Measurements from ENCODE around the gene RYR1. TPM values are rescaled to one million over a fixed set of nuclear protein-coding genes. Genes with fewer than 3 reads are reported as not detected.

The RYR1 gene
- total RNA-seq, 1 donor from 2014 or later = 8.7 TPM

GRCh38 chr19:38523319-38523718 is 89.8 kb downstream of the RYR1 start:
- Mint-ChIP-seq H3K27ac (no peak overlapping the region), H3K36me3 (ENCODE audit: low read depth) (no peaks in the 10 kb centered on the region), H3K4me1 (ENCODE audit: low read depth) (peaks cover 6% of the 10 kb centered on the region), H3K9me3 (no peaks in the 10 kb centered on the region), H3K4me3 (ENCODE audit: low read depth) (no peak overlapping the region), H3K27me3 (ENCODE audit: low read depth) (no peaks in the 10 kb centered on the region)
- no peak for DNase-seq (ENCODE audit: low spot score)
- intact Hi-C loops (cut with micrococcal nuclease) = no loop called here

GRCh38 chr19:38524369-38524768 is 90.9 kb downstream of the RYR1 start:
- no peaks in the 10 kb centered on the region for H3K9me3 Mint-ChIP-seq

DNA sequence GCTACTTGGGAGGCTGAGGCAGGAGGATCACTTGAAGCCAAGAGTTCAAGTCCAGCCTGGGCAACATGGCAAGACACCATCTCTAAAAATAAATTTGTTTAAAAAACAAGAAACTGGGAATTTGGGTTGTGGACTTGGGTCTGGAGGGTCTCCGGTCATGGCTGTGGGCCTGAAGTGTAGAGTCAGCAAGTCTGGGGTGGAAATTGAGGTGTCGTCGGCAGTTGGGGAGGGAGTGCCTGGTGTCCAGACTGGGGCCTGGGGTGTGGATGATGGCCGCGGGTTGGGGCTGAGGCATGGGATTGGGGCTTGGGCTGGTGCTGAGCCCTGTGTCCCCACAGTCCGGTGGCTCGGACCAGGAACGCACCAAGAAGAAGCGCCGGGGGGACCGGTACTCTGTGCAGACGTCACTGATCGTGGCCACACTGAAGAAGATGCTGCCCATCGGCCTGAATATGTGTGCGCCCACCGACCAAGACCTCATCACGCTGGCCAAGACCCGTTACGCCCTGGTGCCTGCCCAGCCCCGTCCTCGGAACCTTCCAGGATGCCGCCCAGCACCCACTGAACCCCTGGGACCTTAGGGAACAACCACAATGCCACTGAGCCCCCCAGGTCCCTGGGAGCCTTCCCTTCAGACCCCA is 91.6 kb downstream of the RYR1 start:
- Mint-ChIP-seq H3K4me1 (ENCODE audit: low read depth) (peaks cover 6% of the 10 kb centered on the region), H3K9me3 (no peaks in the 10 kb centered on the region), H3K4me3 (ENCODE audit: low read depth) (no peak overlapping the region), H3K27me3 (ENCODE audit: low read depth) (no peaks in the 10 kb centered on the region), H3K27ac (no peak overlapping the region), H3K36me3 (ENCODE audit: low read depth) (no peaks in the 10 kb centered on the region)
- DNase-seq (ENCODE audit: low spot score) = no peak
- intact Hi-C loops (cut with micrococcal nuclease) = no loop called here

More at GRCh38 chr19:38524369-38524768, 90.9 kb downstream of the RYR1 start:
- intact Hi-C loops (cut with micrococcal nuclease) = no loop called here
- H3K4me1 Mint-ChIP-seq (ENCODE audit: low read depth) = peaks cover 6% of the 10 kb centered on the region
- no peaks in the 10 kb centered on the region for H3K27me3 Mint-ChIP-seq (ENCODE audit: low read depth)
- no peak for DNase-seq (ENCODE audit: low spot score)
- H3K27ac Mint-ChIP-seq = no peak overlapping the region
- H3K4me3 Mint-ChIP-seq (ENCODE audit: low read depth) = no peak overlapping the region
- H3K36me3 Mint-ChIP-seq (ENCODE audit: low read depth) = no peaks in the 10 kb centered on the region

DNA sequence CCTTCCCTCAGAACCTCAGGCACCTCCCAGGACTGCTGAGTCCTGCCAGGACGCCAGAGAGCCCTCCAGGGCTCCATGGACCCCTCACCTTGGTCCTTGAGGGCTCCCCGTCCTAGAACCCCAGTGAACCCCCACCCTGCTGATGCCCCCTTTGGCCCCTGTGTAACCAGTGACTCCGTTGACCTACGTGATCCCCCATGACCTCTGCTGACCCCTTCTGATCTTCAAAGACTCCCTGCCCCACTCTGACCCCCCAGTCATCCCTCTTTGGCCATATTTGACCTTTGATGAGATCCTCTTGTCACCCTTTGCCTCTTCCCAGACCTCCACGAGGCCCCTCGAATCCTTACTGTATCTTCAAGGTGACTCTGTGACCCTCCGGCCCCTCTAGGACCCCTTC is 92.9 kb downstream of the RYR1 start:
- Mint-ChIP-seq H3K9me3 (no peaks in the 10 kb centered on the region), H3K36me3 (ENCODE audit: low read depth) (no peaks in the 10 kb centered on the region), H3K27me3 (ENCODE audit: low read depth) (no peaks in the 10 kb centered on the region), H3K27ac (no peak overlapping the region), H3K4me3 (ENCODE audit: low read depth) (no peak overlapping the region), H3K4me1 (ENCODE audit: low read depth) (peaks cover 6% of the 10 kb centered on the region)
- intact Hi-C loops (cut with micrococcal nuclease) = no loop called here
- DNase-seq (ENCODE audit: low spot score) = no peak

- Mint-ChIP-seq H3K36me3 (ENCODE audit: low read depth) (no peaks in the 10 kb centered on the region), H3K9me3 (no peaks in the 10 kb centered on the region), H3K4me1 (ENCODE audit: low read depth) (peaks cover 6% of the 10 kb centered on the region), H3K27ac (peak overlapping the region; percentile 9), H3K4me3 (ENCODE audit: low read depth) (peak overlapping the region; percentile 44), H3K27me3 (ENCODE audit: low read depth) (no peaks in the 10 kb centered on the region)
- intact Hi-C loops (cut with micrococcal nuclease) = no loop called here
- no peak for DNase-seq (ENCODE audit: low spot score)
Measured at GRCh38 chr19:38527466-38528136, 94.1 kb downstream of the RYR1 start.

- no peak for DNase-seq (ENCODE audit: low spot score)
- intact Hi-C loops (cut with micrococcal nuclease) = no loop called here
- Mint-ChIP-seq H3K36me3 (ENCODE audit: low read depth) (no peaks in the 10 kb centered on the region), H3K27ac (peak overlapping the region; percentile 9), H3K4me3 (ENCODE audit: low read depth) (peak overlapping the region; percentile 44), H3K4me1 (ENCODE audit: low read depth) (peaks cover 6% of the 10 kb centered on the region), H3K9me3 (no peaks in the 10 kb centered on the region), H3K27me3 (ENCODE audit: low read depth) (no peaks in the 10 kb centered on the region)
Measured at GRCh38 chr19:38528213-38528755, 94.8 kb downstream of the RYR1 start.

- peaks cover 6% of the 10 kb centered on the region for H3K4me1 Mint-ChIP-seq (ENCODE audit: low read depth)
- intact Hi-C loops (cut with micrococcal nuclease) = no loop called here
- no peak overlapping the region for H3K4me3 Mint-ChIP-seq (ENCODE audit: low read depth)
- peaks cover 3% of the 10 kb centered on the region for H3K36me3 Mint-ChIP-seq (ENCODE audit: low read depth)
- no peak overlapping the region for H3K27ac Mint-ChIP-seq
- H3K9me3 Mint-ChIP-seq = no peaks in the 10 kb centered on the region
- DNase-seq (ENCODE audit: low spot score) = no peak
- H3K27me3 Mint-ChIP-seq (ENCODE audit: low read depth) = no peaks in the 10 kb centered on the region
Measured at GRCh38 chr19:38528931-38529330, 95.4 kb downstream of the RYR1 start.

- Mint-ChIP-seq H3K27me3 (ENCODE audit: low read depth) (no peaks in the 10 kb centered on the region), H3K27ac (no peak overlapping the region)
- intact Hi-C loops (cut with micrococcal nuclease) = no loop called here
Measured at GRCh38 chr19:38531515-38531914, 98.0 kb downstream of the RYR1 start.

GRCh38 chr19:38532939-38533338 is 99.4 kb downstream of the RYR1 start:
- peaks cover 37% of the 10 kb centered on the region for H3K36me3 Mint-ChIP-seq (ENCODE audit: low read depth)
- no peak overlapping the region for H3K27ac Mint-ChIP-seq
- no peaks in the 10 kb centered on the region for H3K27me3 Mint-ChIP-seq (ENCODE audit: low read depth)

More at GRCh38 chr19:38531515-38531914, 98.0 kb downstream of the RYR1 start:
- Mint-ChIP-seq H3K36me3 (ENCODE audit: low read depth) (peaks cover 26% of the 10 kb centered on the region), H3K9me3 (peaks cover 15% of the 10 kb centered on the region), H3K4me3 (ENCODE audit: low read depth) (no peak overlapping the region), H3K4me1 (ENCODE audit: low read depth) (peaks cover 8% of the 10 kb centered on the region)
- DNase-seq (ENCODE audit: low spot score) = no peak

DNA sequence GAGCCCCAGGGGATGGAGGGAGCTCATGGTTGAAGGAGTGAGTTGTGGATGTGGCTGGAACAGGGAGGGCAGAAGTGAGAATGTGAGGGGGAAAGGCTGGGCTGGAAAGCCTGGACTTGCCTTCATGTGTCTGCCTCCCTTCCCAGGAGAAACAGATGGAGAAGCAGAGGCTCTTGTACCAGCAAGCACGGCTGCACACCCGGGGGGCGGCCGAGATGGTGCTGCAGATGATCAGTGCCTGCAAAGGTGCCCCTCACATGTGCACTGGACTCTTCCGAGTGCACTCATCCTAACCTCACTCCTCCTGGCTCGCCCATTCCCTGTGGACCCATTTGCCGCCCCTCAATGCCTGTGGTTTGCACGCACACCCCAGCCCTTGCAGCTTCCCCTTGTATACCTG is 101.1 kb downstream of the RYR1 start:
- peaks cover 23% of the 10 kb centered on the region for H3K9me3 Mint-ChIP-seq
- no peak for DNase-seq (ENCODE audit: low spot score)
- intact Hi-C loops (cut with micrococcal nuclease) = no loop called here
- no peaks in the 10 kb centered on the region for H3K27me3 Mint-ChIP-seq (ENCODE audit: low read depth)
- peaks cover 49% of the 10 kb centered on the region for H3K36me3 Mint-ChIP-seq (ENCODE audit: low read depth)
- H3K4me1 Mint-ChIP-seq (ENCODE audit: low read depth) = peaks cover 29% of the 10 kb centered on the region
- no peak overlapping the region for H3K27ac Mint-ChIP-seq
- no peak overlapping the region for H3K4me3 Mint-ChIP-seq (ENCODE audit: low read depth)

More at GRCh38 chr19:38532939-38533338, 99.4 kb downstream of the RYR1 start:
- H3K9me3 Mint-ChIP-seq = peaks cover 23% of the 10 kb centered on the region
- no peak overlapping the region for H3K4me3 Mint-ChIP-seq (ENCODE audit: low read depth)
- H3K4me1 Mint-ChIP-seq (ENCODE audit: low read depth) = peaks cover 16% of the 10 kb centered on the region
- no peak for DNase-seq (ENCODE audit: low spot score)
- intact Hi-C loops (cut with micrococcal nuclease) = no loop called here

GRCh38 chr19:38535212-38535611 is 101.7 kb downstream of the RYR1 start:
- no peak for DNase-seq (ENCODE audit: low spot score)
- H3K36me3 Mint-ChIP-seq (ENCODE audit: low read depth) = peaks cover 49% of the 10 kb centered on the region
- peaks cover 32% of the 10 kb centered on the region for H3K4me1 Mint-ChIP-seq (ENCODE audit: low read depth)
- no peak overlapping the region for H3K4me3 Mint-ChIP-seq (ENCODE audit: low read depth)
- H3K27ac Mint-ChIP-seq = no peak overlapping the region
- H3K9me3 Mint-ChIP-seq = peaks cover 27% of the 10 kb centered on the region
- intact Hi-C loops (cut with micrococcal nuclease) = no loop called here
- no peaks in the 10 kb centered on the region for H3K27me3 Mint-ChIP-seq (ENCODE audit: low read depth)

GRCh38 chr19:38537071-38537936 is 103.8 kb downstream of the RYR1 start:
- H3K36me3 Mint-ChIP-seq (ENCODE audit: low read depth) = peaks cover 52% of the 10 kb centered on the region
- H3K4me3 Mint-ChIP-seq (ENCODE audit: low read depth) = no peak overlapping the region
- peaks cover 35% of the 10 kb centered on the region for H3K4me1 Mint-ChIP-seq (ENCODE audit: low read depth)
- peak overlapping the region; percentile 33 for H3K27ac Mint-ChIP-seq
- intact Hi-C loops (cut with micrococcal nuclease) = no loop called here
- peaks cover 33% of the 10 kb centered on the region for H3K9me3 Mint-ChIP-seq
- DNase-seq (ENCODE audit: low spot score) = no peak
- H3K27me3 Mint-ChIP-seq (ENCODE audit: low read depth) = no peaks in the 10 kb centered on the region

Measured in activated T-helper 2 cell treated with anti-CD3 and anti-CD28 coated beads, Interferon-gamma antibody, Interleukin-2, Interleukin-4, amounts not matched to agents 10 μg/mL and 5 μg/mL and 100 μg/mL, durations not matched to agents 14 hours and 24 hours and 36 hours (primary cell).